ENCODE measurements around the gene EN1. TPM values are rescaled to one million over a fixed set of nuclear protein-coding genes. Genes with fewer than 3 reads are reported as not detected.

The EN1 gene
- total and polyA plus RNA-seq, 2 donors (not counting 3 experiments of a cell fraction or from before 2014, with no cell fraction given) = not detected

GRCh38 chr2:118850901-118851415 lies 3.5 kb upstream of the EN1 start:
- Histone ChIP-seq H3K9ac (replicated peaks; ENCODE audit: extremely low read depth, insufficient read depth, low read length) (no peak overlapping the region), H3K4me2 (ENCODE audit: insufficient read depth, low read length) (no peak overlapping the region), H3K9me3 (replicated peaks; ENCODE audit: control insufficient read depth, insufficient read depth, low read length) (no peaks in the 10 kb centered on the region), H3K4me3 (replicated peaks in 1 of 3; ENCODE audit: insufficient read depth in 1 of 3, low read depth in 1 of 3, low read length in 3 of 3) (no peak overlapping the region), H3K79me2 (ENCODE audit: control insufficient read depth, insufficient read depth, low read length) (no peaks in the 10 kb centered on the region), H3K9me1 (replicated peaks; ENCODE audit: control insufficient read depth, extremely low read depth, insufficient read depth, low read length) (no peaks in the 10 kb centered on the region), H3K4me1 (ENCODE audit: control insufficient read depth, extremely low read depth, insufficient read depth, low read length) (peaks cover 6% of the 10 kb centered on the region), H2AFZ (ENCODE audit: low read depth, low read length) (no peak overlapping the region), H4K20me1 (replicated peaks; ENCODE audit: control insufficient read depth, extremely low read depth, insufficient read depth, low read length) (no peaks in the 10 kb centered on the region), H3K27ac (ENCODE audit: insufficient read depth, low read depth, low read length) (no peak overlapping the region), H3K36me3 (ENCODE audit: control insufficient read depth in 2 of 2, extremely low read depth in 1 of 2, insufficient read depth in 2 of 2, low read length in 2 of 2) (no peaks in the 10 kb centered on the region), H3K27me3 (ENCODE audit: control insufficient read depth in 2 of 2, insufficient read depth in 2 of 2, low read length in 2 of 2) (peaks cover 86 to 93% of the 10 kb centered on the region in 2 experiments)
- TF ChIP-seq POLR2A (IDR thresholded peaks at IDR 0.05; ENCODE audit: low read depth, low read length) (no peak), CTCF (IDR thresholded peaks at IDR 0.05; ENCODE audit: extremely low read depth in 1 of 2, insufficient read depth in 1 of 2, low read depth in 1 of 2, low read length in 2 of 2) (no peak), MAX (IDR thresholded peaks at IDR 0.05; ENCODE audit: insufficient read depth, insufficient read length) (no peak), POLR2AphosphoS5 (IDR thresholded peaks at IDR 0.05; ENCODE audit: insufficient read depth, low read depth, low read length) (no peak), JUN (IDR thresholded peaks at IDR 0.05; ENCODE audit: borderline replicate concordance, insufficient read depth, insufficient read length, low read depth) (no peak), FOS (IDR thresholded peaks at IDR 0.05; ENCODE audit: borderline replicate concordance, insufficient read depth, low read length) (no peak), EZH2 (IDR thresholded peaks at IDR 0.05; ENCODE audit: borderline replicate concordance, low read depth, low read length, severe bottlenecking) (no peak), MYC (IDR thresholded peaks at IDR 0.05; ENCODE audit: low read depth, low read length) (no peak), GATA2 (IDR thresholded peaks at IDR 0.05; ENCODE audit: insufficient read depth, insufficient read length, low read depth, low read length) (no peak)
- dilution Hi-C loops (cut with MboI; ENCODE audit: extremely low pct_ligation_motif_present, low sequenced_read_pairs) (no loop called here), intact Hi-C loops (cut with micrococcal nuclease) (loop anchor here (10.0 kb wide), 1 partner anchor 476 kb away; no protein-coding TSS in a partner anchor)
- BruUV-seq (replicated peaks) = no TSS peak
- CTCF ChIA-PET = interaction anchor here (4.2 kb wide), 1 partner anchor 804 kb away, joined by 21 read pairs; no protein-coding TSS in a partner anchor
- FAIRE-seq (no peak), DNase-seq (ENCODE audit: low read depth, low spot score) (no peak)
- POLR2A ChIA-PET = no interaction called here

Measured in endothelial cell of umbilical vein (primary cell).